GM19452 (cell line): ENCODE results near the gene ADAMTS13.
A peak's percentile ranks its signal among the peaks of the same experiment; 100 is the strongest.

Experiments
- ATAC-seq: cut with Tn5 transposase; IDR thresholded peaks from one replicate; pipeline ENCODE4 v1.9.1; 2021; ENCODE audit not compliant: unreplicated experiment

Gene ADAMTS13

GRCh38 chr9:133470427-133470924 is 48.3 kb downstream of the ADAMTS13 start:
- no peak for ATAC-seq

GRCh38 chr9:133470988-133471387 is 48.8 kb downstream of the ADAMTS13 start:
- ATAC-seq, result no peak

DNA sequence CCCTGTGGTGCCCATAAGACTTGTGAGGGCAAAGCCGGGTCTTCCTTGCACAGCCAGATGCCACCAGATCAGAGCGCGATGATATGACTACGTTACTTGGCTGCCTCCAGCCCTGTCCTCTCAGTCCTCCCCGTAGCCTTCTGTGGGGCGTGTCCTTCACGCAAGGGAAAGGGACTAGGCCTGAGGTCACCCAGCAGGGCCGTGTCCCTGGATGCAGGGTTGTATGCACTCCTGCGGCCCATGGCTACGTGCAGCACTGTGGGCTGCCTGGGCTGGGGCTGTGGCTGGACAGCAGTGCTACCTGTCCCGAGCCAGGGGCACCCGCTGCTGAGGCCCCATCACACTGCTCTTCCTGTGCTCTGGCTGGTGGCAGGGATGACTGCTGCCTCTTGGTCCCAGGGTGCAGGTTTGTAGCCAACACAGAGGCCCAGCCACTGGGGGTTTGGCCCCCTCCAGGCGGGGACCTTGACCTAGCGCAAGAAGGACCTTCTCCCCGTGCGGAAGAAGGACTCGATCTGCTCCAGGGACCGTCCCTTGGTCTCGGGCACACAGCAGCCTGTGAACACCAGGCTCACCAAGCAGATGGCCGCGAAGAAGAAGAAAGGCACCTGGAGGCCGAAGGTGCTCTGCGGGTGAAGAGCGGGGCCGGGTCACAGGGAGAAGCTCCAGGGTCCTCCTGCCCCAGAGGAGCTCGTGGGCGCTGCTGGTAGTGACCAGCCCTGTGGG is 49.5 kb downstream of the ADAMTS13 start:
- ATAC-seq, result no peak

DNA sequence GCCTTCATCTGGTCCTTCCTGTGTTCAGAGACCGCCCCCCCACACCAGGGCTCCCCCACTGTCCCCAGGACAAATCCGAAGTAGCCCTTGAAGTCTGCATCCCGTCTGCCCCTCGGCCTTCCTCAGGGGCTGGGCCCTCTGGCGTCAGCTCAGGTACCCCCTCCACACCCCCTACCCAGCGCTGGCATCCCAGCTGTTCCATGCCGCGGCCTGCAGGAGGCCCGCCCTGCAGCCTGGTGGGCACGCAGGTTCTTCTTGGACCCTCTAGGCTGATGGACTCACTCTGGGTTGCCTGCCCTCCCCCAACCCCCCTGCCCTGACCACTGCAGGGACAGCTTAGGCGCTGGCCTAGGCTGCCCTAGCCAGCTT is 50.1 kb downstream of the ADAMTS13 start:
- no peak for ATAC-seq

DNA sequence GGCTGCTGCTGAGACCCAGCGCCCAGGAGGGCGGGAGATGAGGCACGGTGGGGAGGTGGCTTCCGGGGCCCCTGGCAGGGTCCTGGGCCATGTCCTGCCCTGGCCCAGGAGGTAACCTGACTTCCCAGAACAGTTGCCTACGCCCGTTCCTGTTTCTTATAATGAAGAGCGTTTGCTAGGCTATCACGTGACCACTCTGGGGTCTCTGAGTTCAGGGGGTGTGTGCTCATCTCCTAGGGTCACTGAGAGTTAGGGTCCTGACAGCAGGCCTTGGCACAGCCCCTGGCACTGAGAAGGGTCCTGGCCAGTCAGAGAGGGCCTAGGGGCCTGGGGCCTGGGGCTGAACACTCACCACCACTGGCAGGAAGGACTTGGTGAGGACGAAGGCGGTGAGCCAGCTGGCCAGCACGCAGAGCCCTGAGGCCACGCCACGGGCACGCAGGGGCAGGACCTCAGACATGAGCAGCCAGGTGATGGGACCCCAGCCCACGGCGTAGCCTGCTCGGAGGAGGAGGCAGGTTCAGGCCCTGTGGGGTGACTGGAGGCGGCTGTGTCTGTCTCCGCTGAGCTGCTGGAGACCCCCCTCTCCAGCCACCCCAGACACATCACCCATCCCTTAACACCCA is 50.7 kb downstream of the ADAMTS13 start:
- ATAC-seq, result no peak

DNA sequence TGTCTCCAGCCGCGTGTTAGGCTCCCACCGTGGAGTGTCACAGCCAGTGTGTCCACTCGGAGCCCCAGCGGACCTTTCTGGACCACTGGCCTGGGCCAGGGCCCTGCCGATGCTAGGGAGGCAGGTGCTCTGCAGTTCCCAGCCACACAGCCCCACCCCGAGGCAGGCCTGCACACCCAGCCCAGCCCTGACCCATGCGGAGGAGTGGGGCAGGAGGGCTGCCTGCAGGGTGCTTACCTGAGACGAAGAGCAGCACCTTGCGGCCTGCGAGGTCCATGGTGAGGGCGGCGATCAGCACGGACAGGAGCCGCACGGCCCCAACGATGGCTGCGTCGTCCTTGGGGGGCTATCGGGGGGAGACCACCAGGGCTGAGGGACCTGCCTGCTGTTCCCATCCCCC is 51.6 kb downstream of the ADAMTS13 start:
- ATAC-seq, result no peak

- ATAC-seq, result no peak
Observed at GRCh38 chr9:133474215-133474614, 52.0 kb downstream of the ADAMTS13 start.

GRCh38 chr9:133474853-133475252 is 52.7 kb downstream of the ADAMTS13 start:
- ATAC-seq, result no peak

DNA sequence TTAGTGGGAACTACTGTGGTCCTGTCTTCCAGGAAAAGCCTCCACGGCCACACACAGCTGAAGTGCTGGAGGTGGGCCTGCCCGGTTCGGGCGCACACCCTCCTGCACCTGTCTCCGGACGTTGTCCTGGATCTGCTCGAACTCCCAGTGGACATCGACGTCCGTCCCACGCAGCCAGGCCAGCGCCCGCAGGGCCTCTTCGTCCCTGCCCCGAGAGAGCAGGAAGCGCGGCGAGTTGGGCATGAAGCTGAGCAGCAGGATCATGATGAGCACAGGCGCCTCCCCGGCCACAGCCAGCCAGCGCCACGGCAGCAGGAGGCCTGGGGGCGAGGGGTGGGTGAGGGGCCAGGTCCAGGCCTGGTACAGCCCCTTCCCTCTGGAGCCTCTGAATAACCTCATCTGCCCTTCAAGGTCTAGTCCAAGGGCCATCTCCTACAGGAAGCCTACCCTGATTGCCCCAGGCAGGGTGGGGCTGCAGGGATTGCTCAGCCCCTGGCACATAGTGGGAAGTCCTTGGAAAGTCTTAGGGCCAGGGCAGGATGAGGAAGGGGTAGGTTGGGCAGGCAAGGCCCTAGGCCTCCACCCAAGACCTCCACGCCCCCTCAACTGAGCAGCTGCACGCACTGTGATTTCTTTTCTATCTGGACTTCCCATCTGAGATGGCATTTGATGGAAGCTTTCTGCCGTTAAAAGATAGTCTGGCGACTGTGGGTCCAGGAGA is 53.3 kb downstream of the ADAMTS13 start:
- ATAC-seq, result no peak

DNA sequence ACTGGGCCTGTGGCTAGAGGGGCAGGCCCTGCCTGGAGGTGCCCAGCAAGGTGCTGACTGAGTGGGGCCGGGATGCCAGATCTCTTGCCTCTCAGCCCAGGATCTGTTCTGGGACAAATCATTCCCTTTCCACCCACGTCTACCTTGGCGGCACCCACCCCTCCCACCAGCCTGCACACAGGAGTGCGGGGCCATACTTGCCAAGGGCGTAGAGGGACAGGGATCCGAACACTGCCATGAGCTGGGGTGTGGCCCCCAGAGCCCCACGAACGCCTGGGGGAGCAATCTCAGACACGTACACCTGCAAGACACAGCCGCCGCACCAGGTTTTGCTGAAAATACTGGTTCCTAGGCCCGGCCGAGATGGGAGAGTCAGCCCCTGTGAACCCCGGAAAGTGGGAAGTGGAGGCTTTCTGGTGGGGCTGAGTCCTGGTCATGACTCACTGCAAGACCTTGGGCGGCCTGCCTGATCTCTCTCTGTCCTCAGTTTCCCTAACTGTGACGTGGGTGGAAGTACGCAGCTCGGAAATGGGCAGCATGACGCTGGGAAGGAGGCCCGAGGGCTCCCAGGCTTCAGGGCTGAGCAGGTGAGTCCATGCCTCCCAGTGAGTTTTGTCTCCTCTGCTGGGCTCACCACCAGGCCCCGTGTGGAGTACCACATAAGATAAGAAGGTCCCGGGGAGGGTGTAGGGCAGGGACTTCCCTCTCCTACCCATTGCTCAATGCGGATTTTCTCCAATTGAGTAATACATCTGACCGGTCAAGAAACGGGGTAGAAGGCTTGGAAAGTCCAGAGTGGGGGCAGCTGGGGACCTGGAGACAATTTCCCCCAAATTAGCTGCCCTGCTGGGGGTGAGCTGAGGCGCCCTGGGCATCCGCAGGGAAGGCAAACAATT is 54.1 kb downstream of the ADAMTS13 start:
- ATAC-seq, result no peak

- no peak for ATAC-seq
Observed at GRCh38 chr9:133476941-133477340, 54.8 kb downstream of the ADAMTS13 start.

- ATAC-seq, result no peak
Observed at GRCh38 chr9:133477461-133477860, 55.3 kb downstream of the ADAMTS13 start.

DNA sequence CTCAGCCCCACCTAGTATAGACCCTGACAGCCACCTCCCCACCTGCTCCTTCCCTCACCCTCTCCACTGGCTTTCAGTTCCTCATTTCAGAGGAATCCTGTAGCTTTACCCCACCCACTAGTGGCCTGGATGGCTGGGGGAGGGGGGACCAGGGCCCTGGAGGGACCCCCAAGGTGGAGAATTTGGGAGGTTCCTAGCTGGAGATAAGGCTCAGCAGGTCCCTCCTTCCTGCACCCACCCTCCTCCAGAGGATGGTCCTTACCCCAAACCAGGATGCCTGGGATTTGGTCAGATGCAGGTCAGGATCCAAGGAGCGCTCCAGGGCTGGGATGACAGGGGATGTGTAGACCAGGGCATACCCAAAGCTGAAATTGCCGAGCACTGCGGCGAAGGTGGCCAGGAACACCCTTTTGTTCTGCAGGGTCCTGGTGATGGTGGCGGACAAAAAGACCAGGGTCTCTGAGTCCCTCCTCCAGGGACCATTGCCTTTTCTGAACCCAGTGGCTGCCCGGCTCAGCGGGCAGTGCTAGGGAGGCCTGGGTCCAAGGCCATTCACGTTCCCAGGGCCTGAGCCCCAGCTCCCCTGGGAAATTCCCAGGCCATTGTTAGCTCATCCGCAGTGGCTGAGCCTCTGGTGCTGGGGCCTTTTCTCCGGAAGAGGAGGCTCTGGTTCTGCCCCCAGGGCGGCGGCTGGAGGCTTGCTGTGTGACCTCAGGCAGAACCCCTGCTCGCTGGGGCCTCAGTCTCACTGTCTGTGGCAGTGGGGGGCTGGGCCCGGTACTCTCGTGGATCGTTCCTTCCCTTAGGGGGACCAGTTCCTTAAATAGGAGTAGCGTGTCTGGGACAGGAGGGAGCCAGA is 56.1 kb downstream of the ADAMTS13 start:
- ATAC-seq, result peak; percentile 38

DNA sequence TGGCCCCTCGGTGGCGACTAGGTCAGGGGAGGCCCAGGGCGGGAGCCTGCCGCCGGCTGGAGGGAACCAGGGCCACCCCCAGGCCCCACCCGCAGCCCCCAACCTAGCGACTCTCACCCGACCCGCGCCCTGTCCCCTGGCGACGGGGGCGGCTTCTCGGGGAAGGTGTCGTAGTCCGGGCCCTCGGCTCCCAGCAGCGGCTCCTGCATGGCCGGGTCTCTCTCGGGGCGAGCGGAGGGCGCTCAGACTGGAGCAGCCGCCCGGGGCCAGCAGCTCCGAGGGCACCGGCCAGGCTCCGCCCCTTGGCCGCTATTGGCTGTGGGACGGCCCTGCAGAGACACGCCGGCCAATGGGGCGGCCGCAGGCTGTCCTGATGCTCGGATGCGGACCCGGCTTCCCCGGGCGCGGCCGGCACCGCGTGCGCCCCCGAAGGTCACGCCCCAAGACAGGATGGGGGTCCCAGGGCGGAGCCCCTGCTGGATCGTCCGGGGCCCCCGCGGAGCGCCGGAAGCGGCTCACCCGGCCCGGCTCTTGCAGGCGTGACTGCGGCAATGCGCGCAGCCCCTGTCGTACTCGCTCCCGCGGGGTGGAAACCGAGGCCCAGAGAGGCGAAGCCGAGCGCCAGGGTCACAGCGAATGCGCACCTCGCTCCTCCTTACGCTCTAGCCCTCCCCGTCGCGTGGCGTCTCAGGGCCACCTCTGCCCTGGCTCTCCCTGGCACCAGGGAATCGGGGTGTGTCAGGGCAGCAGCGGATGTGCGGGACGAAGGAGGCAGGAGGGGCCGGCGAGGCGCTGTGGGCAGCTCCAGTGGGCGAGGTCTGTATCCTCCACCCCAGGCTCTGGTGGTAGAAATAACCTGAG is 56.9 kb downstream of the ADAMTS13 start, which contains the start of gene SLC2A6:
SLC2A6 (minus strand) TSS at position 249 of the 861 bp plus-strand sequence; CDS start at position 209, 40 bp downstream.
- ATAC-seq, result peak; percentile 89

- no peak for ATAC-seq
Observed at GRCh38 chr9:133483611-133484010, 61.4 kb downstream of the ADAMTS13 start.

- ATAC-seq, result no peak
Observed at GRCh38 chr9:133484671-133485437, 62.7 kb downstream of the ADAMTS13 start.

DNA sequence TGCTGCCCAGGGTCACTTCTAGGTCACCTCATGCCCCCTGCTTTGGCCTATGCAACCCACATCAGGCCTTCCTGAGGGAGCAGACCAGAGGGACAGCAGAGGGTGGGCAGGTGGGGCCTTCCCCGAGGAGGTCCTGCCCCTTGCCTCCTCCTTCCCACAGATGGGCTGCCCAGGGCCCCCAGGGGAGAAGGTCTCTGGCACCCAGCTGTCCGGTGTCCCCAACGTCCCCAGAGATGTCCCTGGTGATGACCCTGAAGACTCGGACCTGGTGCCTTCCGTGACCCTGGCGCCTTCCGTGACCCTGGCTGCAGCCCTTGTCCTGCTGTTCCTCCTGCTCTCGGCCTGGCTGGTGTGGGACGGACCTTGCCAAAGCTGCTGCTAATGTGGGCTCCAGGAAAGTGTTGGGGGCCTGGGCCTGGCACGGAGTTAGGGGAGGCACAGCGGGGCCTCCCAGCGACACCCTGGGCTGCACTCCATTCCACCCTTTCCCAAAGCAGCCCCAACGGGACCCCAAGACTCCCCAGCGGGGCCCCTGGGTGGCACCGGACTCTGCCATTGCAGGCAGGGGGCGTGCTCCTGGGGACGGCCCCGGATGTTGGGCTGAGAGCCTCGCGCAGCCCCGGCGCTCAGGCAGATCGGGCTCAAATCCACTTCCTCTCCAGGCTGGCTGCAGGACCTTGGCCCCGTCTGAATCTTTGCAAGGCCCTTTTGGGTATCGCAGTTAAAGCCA is 63.5 kb downstream of the ADAMTS13 start:
- no peak for ATAC-seq

DNA sequence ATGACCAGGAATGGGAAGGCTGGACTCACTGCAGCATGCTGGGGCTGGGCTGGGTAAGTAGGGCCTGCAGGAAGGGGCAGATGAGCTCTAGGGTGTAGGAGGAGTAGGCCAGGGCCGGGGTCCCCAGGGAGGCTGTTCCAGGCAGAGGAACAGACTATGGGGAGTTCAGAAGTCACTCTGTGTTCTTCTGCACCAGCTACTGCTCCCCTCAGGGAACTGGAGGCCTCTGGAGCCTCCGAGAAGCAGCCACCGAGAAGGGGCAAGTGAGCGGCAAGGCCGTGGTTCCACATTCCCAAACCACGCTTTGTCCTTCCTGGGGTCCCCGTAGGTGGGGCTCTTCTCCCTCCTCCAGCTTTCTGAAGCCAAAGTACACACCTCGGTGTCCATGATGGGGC is 65.2 kb downstream of the ADAMTS13 start:
- no peak for ATAC-seq
